Measurements from ENCODE around the gene AHRR. TPM values are rescaled to one million over a fixed set of nuclear protein-coding genes. Genes with fewer than 3 reads are reported as not detected.

AHRR gene
- total RNA-seq, 2 donors from 2014 or later = 38.3 to 43.8 TPM

DNA sequence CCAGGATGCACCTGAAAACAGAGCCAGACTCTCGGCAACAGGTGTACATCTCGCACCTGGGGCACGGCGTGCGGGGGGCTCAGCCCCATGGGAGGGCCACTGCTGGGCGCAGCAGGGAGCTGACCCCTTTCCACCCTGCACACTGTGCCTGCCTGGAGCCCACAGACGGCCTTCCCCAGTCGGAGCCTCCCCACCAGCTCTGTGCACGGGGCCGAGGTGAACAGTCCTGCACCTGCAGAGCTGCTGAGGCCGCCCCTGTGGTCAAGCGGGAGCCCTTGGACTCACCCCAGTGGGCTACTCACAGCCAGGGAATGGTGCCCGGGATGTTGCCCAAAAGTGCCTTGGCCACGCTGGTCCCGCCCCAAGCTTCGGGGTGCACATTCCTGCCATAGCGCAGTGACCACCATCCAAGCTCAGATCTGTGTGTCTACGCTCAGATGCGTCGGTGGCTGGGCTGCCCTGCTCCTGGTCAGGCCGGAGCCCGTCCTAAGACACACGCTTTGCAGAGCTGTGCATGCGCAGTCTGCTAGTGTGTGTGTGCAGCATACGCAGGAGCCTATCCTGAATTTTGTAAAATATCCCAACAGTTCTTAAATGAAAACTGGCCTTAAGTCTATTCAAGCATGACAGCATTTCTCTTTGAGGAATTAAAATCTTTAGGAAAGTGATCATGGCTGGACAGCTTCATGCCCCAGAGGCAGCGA is 113.1 kb downstream of the AHRR start:
- no peak for ATAC-seq
- peaks cover 6% of the 10 kb centered on the region in 2 donors for H3K36me3 Mint-ChIP-seq

DNA sequence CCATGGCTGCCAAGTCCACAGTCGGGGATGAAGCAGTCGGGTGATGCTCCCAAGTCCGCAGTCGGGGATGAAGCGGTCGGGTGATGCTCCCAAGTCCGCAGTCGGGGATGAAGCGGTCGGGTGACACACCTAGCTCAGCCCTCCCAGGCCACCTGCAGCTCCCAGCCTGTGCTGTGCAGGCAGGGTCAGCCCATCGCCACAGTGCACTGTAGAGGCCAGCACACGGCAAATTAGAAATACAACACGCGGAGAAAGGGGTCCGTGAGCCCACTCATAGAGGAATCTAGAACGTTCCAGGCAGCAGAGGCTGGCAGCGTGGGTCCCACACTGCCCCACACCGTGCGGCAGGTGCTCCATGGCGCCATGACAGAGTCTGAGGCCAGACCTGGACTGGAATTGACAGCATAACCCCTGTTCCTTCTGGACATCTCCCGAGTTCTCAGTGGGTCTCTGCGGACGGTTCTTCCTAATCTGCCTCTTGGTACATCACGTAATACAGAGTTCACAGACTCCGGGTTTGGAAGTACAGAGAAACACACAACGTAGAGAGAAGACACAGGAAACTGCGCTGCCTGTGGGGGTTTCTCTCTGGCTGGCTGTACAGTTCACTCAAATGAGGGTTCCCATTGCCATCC is 113.8 kb downstream of the AHRR start:
- H3K27ac Mint-ChIP-seq = peak overlapping the region in 1 of 2 donors; percentile 16

More for the DNA sequence above, 113.1 kb downstream of the AHRR start:
- H3K9me3 Mint-ChIP-seq = no peaks in the 10 kb centered on the region
- no peak overlapping the region for H3K27ac Mint-ChIP-seq
- peak in 1 of 2 donors; percentile 48 for DNase-seq (ENCODE audit: low spot score in 2 of 2)

DNA sequence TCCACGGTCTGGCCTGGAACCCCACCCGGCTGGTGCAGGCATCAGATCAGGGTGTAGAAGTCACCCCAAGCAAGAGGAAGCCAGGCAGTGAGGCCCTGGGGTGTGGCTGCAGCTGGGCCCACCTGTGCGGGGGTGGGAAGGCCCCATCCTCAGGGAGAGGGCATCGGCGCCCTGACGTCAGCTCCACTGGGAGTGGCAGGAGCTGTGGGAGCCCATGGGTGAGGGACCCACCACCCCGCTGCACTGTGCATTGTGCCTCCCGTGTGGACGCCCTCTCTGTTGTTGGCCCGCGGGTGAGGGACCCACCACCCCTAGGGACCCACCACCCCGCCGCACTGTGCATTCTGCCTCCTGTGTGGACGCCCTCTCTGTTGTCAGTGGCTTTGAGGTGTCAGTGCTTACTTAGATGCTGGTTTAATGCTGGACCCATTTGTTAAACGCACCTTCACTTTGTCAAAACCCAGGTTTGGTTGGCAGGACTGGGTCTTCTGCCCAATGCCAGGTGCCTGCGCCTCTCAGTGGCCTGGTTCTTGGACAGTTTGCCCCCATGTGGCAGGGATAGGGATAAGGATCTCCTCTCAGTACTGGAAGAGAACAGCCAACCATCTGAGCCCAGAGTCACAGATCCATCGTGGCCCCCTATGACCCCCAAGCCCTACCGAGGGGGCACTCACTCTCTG is 114.6 kb downstream of the AHRR start:
- H3K27ac Mint-ChIP-seq = peak overlapping the region; percentile 16 to 55
- peak; percentile 27 to 39 for ATAC-seq
- H3K36me3 Mint-ChIP-seq = no peaks in the 10 kb centered on the region
- no peaks in the 10 kb centered on the region for H3K9me3 Mint-ChIP-seq
- DNase-seq (ENCODE audit: low spot score in 2 of 2) = peak in 1 of 2 donors; percentile 52

More for the DNA sequence above, 113.8 kb downstream of the AHRR start:
- DNase-seq (ENCODE audit: low spot score in 2 of 2) (peak in 1 of 2 donors; percentile 53), ATAC-seq (no peak)
- H3K9me3 Mint-ChIP-seq = no peaks in the 10 kb centered on the region
- peaks cover 0 to under 1% of the 10 kb centered on the region in 2 donors for H3K36me3 Mint-ChIP-seq

DNA sequence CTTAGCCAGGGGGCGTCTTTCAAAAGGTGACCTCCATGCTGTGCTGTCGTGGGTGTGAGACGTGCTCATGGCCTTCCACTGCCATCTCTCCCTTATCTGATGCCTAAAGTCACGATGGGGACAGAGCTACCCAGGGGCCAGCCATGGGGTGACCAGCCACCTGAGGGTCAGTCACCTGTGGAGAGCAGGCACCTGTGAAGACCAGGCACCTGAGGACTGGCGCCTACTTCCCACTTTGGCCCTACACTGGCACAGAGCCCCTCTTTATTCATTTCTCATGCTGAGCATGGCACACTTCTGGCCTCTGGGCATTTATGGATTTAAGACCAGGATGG is 115.1 kb downstream of the AHRR start:
- ATAC-seq (no peak), DNase-seq (ENCODE audit: low spot score in 2 of 2) (no peak)
- Mint-ChIP-seq H3K27ac (no peak overlapping the region), H3K36me3 (no peaks in the 10 kb centered on the region), H3K9me3 (no peaks in the 10 kb centered on the region)

DNA sequence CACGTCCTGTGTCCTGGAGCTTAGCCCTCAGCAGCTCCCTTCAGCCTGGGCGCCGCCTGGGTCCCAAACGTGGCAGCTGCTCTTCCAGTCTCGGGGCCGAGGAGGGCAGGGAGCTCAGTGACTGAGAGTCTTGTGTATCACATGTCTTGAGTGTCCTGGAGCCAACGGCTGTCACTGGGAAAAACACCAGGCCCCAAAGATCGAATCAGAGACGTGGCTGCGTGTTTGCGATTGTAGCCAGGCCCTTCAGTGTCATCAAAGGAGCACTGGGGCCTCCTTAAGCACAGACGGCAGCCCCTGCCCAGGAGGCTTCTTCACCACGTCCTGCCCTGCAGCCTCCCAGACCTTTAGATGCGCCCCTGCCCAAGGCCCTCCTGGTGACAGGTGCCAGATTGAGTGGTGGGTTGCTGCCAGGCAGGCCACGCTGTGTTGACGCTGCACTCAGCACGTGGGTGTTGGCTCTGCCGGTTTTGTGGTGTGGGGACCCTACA is 115.8 kb downstream of the AHRR start:
- ATAC-seq = no peak
- Mint-ChIP-seq H3K27ac (no peak overlapping the region), H3K9me3 (no peaks in the 10 kb centered on the region), H3K36me3 (peaks cover under 1 to 3% of the 10 kb centered on the region in 2 donors)
- peak in 1 of 2 donors; percentile 33 for DNase-seq (ENCODE audit: low spot score in 2 of 2)

DNA sequence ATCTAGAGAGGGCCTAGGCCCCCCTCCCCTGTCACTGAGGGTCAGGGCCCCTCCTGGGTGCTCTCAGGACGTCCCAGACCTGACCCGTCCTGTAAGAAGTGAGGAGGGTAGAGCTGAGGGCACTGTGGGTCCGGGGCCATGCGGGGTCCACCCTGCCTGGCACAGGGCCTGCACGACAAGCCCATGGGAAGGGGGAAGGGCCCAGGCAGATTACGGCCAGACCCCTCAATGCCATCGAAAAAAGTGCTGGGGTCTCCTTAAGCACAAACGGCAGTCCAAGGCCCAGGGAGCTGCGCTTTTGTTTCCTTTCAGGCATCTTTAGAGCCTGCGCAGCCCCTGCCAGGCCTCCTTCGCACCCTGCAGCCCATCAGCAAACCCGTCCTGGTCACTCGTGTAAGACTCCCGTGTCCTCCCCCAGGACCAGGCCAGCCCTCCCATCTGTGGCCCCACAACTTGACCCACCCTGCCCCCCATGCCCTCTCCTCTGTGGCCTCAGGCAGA is 117.0 kb downstream of the AHRR start:
- no peak for ATAC-seq
- Mint-ChIP-seq H3K27ac (no peak overlapping the region), H3K9me3 (no peaks in the 10 kb centered on the region), H3K36me3 (peaks cover 4 to 7% of the 10 kb centered on the region in 2 donors)
- peak in 1 of 2 donors; percentile 51 for DNase-seq (ENCODE audit: low spot score in 2 of 2)

DNA sequence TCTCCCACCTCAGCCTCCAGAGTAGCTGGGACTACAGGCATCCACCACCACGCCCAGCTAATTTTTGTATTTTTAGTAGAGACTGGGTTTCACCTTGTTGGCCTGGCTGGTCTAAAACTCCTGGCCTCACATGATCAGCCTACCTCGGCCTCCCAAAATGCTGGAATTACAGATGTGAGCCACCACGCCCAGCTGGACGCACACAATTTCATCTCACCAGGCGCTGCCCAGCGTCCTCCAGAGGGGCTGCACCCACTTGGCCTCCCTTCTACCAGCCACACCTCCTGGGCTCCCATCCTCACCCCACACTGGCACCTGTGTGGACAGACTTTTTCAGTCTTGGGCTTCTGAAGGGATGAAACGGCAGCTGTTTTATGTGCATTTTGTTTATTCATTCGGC is 117.7 kb downstream of the AHRR start:
- Mint-ChIP-seq H3K9me3 (no peaks in the 10 kb centered on the region), H3K36me3 (peaks cover 4 to 9% of the 10 kb centered on the region in 2 donors), H3K27ac (no peak overlapping the region)
- ATAC-seq (no peak), DNase-seq (ENCODE audit: low spot score in 2 of 2) (peak in 1 of 2 donors; percentile 37)

DNA sequence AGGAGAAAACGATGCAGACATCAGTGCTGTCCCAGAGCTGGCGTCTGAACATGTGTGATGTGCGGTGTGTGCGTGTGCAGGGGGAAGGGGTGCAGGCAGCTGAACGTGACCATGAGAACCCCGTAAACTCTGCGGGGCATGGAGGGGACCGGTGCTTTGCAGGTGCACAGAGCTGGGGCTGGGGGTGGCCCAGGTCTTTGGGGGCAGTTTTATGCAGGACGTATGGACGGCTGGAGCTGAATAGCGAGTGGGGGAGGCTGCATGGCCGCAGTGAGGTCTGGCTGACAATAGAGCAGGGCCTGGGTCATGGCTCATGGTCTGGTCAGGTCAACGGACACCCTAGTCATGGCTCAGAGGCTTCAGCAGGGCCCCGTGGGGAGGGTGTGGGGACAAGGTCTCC is 118.1 kb downstream of the AHRR start:
- H3K9me3 Mint-ChIP-seq = no peaks in the 10 kb centered on the region
- no peak for ATAC-seq
- H3K27ac Mint-ChIP-seq = peak overlapping the region in 1 of 2 donors; percentile 44
- no peak for DNase-seq (ENCODE audit: low spot score in 2 of 2)
- peaks cover 4 to 11% of the 10 kb centered on the region in 2 donors for H3K36me3 Mint-ChIP-seq

DNA sequence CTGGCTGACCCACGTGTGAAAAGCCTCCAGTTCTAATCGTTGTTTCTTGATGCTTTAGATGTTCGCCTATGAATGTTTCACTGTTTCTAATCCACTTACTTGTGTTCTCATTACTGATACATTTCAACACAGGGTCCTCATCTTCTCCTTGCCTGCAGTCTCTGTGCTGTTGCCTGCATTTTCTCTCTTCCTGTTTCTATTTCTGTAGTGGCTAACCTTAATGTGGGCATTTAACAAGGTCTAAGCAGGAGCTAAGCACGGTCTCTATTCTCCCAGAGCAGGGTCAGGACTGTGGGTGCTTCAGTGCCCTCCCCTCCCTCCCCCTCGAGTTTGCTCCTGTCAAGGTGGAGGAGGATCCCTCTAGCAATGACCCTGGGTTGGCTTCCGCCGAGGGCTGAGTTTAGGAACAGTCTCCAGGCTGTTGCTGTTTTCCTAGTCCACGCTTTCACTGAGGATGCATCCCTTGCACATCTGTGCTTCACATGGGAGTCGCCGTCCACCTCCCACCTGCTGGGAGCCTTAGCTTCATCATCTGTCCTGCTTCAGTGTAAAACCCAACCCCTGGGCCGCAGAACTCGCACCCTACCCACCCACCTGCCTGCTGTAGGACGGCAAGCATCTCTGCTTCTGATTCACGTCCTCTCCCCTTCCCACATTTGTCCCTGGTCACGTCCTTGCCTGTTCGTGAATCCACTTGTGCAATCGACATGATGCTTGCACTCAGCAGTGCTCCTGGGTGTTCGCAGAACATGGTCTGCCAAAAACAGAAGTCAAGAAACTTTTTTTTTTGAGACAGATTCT is 119.1 kb downstream of the AHRR start:
- ATAC-seq (no peak), DNase-seq (ENCODE audit: low spot score in 2 of 2) (peak in 1 of 2 donors; percentile 33)
- Mint-ChIP-seq H3K27ac (no peak overlapping the region), H3K9me3 (no peaks in the 10 kb centered on the region), H3K36me3 (peaks cover 4 to 11% of the 10 kb centered on the region in 2 donors)

DNA sequence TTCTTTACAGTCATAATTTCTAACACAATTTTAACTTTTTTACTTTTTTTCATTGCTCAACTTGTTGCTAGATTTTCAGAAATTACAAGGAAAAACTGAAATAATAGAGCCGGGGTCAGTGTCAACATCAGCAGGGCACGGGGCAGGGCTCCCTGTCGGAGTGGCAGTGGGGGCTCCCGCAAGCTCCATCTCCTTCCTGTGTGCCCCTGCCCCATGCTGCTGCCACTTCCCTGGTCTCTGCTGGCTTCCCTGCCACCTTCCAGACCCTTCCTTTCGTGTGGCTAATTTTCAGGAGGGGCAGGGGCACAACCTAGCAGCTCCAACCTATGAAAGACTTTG is 120.5 kb downstream of the AHRR start:
- ATAC-seq (no peak), DNase-seq (ENCODE audit: low spot score in 2 of 2) (no peak)
- Mint-ChIP-seq H3K27ac (peak overlapping the region; percentile 94 to 99), H3K9me3 (no peaks in the 10 kb centered on the region), H3K36me3 (peaks cover 4 to 14% of the 10 kb centered on the region in 2 donors)

DNA sequence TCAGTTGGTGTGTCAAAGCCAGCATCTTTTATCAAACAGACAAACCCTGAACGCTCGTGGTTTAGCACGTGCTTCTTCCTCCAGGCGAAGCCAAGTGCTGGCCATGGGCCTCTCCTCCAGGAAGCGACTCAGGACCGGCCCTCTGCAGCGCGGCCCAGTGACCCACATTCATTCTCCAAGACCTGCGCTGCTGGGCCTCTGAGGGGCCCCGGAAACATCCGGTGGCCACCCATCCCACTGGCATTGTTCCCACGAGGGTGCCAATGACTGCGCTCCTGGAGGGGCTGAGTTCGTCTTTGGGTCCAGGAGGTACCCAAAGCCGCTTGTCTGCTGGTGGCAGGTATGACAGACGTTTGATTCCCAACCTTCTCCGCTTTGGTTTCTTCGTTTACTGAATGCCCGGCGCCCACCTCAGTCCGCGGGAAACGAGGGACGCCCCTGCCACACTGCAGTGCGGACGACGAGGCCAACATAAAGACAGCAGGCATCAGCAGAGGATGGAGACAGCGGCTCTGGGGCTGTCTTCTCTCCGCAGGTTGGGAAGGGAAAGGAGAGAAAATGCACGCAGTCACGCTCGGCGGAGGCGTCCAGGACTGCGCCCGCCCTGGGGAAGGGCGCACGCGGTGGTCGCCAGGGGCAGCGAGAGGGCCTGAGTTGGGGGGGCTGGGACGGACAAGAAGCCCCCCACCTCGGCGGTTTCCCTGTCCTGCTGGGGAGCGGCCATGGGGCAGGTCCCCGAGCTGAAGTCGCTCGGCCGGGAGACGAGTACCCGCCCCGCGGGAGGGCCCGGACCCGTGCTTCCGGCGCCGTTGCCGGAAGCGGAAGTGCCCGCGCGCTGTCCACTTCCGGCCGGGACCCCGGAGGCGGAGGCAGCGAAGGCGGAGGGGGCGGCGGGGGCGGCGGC is 121.1 kb downstream of the AHRR start, which contains the start of gene EXOC3:
Gene EXOC3, plus strand, starts transcription at position 842 of the 904 bp plus-strand sequence. CDS start 3,030 bp downstream, outside the sequence.
- Mint-ChIP-seq H3K36me3 (peaks cover 6 to 20% of the 10 kb centered on the region in 2 donors), H3K9me3 (no peaks in the 10 kb centered on the region), H3K27ac (peak within 1 kb of the TSS; percentile 94 to 99)
- ATAC-seq (peak; percentile 89 to 95), DNase-seq (ENCODE audit: low spot score in 2 of 2) (peak; percentile 76 to 83)

DNA sequence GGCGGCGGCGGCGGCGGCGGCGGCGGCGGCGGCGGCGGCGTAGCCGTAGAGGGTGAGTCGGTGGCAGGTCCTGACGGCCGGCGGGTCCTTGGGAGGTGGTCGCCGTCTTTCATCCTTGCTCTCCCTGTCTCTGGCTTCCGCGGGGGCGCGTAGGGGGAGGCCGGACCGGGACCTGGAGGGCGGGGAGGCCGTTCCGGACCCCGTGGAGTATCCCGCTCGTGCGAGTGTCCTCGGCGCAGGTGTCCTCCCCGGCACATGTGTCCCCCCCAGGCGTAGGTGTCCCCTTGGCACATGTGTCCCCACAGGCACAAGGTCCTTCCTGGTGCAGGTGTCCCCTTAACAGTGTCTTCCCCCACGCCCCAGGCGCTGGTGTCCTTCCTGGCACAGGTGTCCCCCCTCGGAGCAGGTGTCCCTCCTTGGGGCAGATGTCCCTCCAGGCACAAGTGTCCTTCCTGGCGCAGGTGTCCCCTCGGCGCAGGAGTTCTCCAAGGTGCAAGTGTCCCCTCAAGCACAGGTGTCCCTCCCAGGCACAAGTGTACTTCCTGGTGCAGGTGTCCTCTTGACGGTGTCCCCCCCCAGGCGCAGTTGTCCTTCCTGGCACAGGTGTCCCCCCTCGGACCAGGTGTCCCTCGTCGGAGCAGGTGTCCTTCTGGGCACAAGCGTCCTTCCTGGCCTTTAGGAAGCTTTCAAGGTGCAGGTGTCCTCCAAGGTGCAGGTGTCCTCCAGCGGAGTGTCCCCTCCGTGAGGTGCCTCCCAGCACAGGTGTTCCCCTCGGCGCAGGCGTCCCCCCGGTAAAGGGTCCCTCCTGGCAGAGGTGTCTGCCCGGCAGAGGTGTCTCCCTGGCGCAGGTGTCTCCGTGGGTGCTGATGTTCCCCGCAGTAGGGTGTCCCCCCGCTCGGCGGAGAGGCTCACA is 122.0 kb downstream of the AHRR start:
- H3K9me3 Mint-ChIP-seq = no peaks in the 10 kb centered on the region
- DNase-seq (ENCODE audit: low spot score in 2 of 2) (peak; percentile 20 to 55), ATAC-seq (peak in 1 of 2 donors; percentile 24)
- H3K36me3 Mint-ChIP-seq = peaks cover 15 to 27% of the 10 kb centered on the region in 2 donors
- H3K27ac Mint-ChIP-seq = peak overlapping the region; percentile 93 to 94

DNA sequence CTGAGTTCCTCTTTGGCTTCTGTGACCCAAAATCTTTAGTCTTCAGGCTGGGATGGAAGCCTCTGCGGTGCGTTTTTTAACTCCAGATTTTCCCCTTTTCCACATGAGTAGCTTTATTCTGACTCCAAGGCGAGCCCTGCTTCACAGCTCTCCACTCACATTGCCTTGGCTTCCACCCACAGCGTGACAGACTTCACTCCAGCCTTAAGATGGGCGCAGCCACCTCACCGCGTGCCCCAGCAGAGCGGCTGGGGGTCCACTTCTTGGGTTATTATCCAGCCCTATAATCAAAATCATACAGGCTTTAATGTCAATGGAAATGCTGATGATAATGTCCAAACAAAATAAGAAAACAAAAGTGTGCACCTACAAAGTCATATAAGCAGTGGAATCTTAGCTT is 122.7 kb downstream of the AHRR start:
- Mint-ChIP-seq H3K36me3 (peaks cover 22 to 34% of the 10 kb centered on the region in 2 donors), H3K27ac (peak overlapping the region; percentile 93 to 94), H3K9me3 (no peaks in the 10 kb centered on the region)
- ATAC-seq (no peak), DNase-seq (ENCODE audit: low spot score in 2 of 2) (peak in 1 of 2 donors; percentile 38)

DNA sequence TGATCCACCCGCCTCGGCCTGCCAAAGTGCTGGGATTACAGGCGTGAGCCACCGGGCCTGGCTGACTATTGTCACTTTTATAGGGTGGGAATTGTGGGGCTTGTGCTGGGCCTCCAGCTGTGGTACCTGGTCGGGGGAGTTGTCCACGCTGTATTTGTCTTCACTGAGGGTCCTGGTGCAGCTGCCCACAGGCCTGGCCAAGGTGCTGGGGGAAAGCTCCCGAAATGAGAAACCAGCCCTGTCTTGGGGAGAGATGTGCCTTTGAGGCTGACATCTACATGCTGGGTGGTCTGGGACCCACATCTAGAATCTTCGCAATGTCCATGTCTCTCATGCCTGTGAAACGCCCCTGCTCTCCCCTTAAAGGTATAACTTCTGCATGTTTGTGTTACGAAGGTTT is 124.1 kb downstream of the AHRR start:
- peak in 1 of 2 donors; percentile 33 for DNase-seq (ENCODE audit: low spot score in 2 of 2)
- no peak for ATAC-seq
- Mint-ChIP-seq H3K36me3 (peaks cover 36 to 48% of the 10 kb centered on the region in 2 donors), H3K27ac (peak overlapping the region in 1 of 2 donors; percentile 10), H3K9me3 (no peaks in the 10 kb centered on the region)
